ENCODE data around the gene AP1AR. TPM values are rescaled to one million over a fixed set of nuclear protein-coding genes. Genes with fewer than 3 reads are reported as not detected.

AP1AR gene
- total RNA-seq, 1 experiment from 2014 or later: 22.4 TPM

GRCh38 chr4:112279025-112279881, 47.7 kb downstream of the AP1AR start (continued):
- no peak for TF ChIP-seq AFF4 (CRISPR knock-in tag; IDR thresholded peaks at IDR 0.05; ENCODE audit: borderline replicate concordance)
- TF ChIP-seq IRF1 (CRISPR knock-in tag; IDR thresholded peaks at IDR 0.05): no peak
- TF ChIP-seq ZNF121 (CRISPR knock-in tag; IDR thresholded peaks at IDR 0.05): no peak
- no peak for TF ChIP-seq ZNF425 (CRISPR knock-in tag; conservative IDR thresholded peaks at IDR 0.05)
- TF ChIP-seq TCF7 (CRISPR knock-in tag; IDR thresholded peaks at IDR 0.05; ENCODE audit: low read depth): no peak
- no peak for TF ChIP-seq EMX1 (CRISPR knock-in tag; IDR thresholded peaks at IDR 0.05)
- TF ChIP-seq ZNF416 (CRISPR knock-in tag; IDR thresholded peaks at IDR 0.05): no peak
- no peak for TF ChIP-seq PREB (CRISPR knock-in tag; IDR thresholded peaks at IDR 0.05; ENCODE audit: borderline replicate concordance)
- TF ChIP-seq NR2C2 (CRISPR knock-in tag; IDR thresholded peaks at IDR 0.05): no peak
- TF ChIP-seq FOXK1 (CRISPR knock-in tag; IDR thresholded peaks at IDR 0.05): no peak

- TF ChIP-seq KAT7 (CRISPR knock-in tag; IDR thresholded peaks at IDR 0.05; ENCODE audit: borderline replicate concordance): no peak
- no peak for TF ChIP-seq TCF7 (CRISPR knock-in tag; IDR thresholded peaks at IDR 0.05; ENCODE audit: low read depth)
- TF ChIP-seq FOXP4 (CRISPR knock-in tag; IDR thresholded peaks at IDR 0.05): no peak
- no peak for TF ChIP-seq ZNF263 (CRISPR knock-in tag; IDR thresholded peaks at IDR 0.05; ENCODE audit: low read depth)
- TF ChIP-seq ZNF416 (CRISPR knock-in tag; IDR thresholded peaks at IDR 0.05): no peak
- TF ChIP-seq, protein P1, sequence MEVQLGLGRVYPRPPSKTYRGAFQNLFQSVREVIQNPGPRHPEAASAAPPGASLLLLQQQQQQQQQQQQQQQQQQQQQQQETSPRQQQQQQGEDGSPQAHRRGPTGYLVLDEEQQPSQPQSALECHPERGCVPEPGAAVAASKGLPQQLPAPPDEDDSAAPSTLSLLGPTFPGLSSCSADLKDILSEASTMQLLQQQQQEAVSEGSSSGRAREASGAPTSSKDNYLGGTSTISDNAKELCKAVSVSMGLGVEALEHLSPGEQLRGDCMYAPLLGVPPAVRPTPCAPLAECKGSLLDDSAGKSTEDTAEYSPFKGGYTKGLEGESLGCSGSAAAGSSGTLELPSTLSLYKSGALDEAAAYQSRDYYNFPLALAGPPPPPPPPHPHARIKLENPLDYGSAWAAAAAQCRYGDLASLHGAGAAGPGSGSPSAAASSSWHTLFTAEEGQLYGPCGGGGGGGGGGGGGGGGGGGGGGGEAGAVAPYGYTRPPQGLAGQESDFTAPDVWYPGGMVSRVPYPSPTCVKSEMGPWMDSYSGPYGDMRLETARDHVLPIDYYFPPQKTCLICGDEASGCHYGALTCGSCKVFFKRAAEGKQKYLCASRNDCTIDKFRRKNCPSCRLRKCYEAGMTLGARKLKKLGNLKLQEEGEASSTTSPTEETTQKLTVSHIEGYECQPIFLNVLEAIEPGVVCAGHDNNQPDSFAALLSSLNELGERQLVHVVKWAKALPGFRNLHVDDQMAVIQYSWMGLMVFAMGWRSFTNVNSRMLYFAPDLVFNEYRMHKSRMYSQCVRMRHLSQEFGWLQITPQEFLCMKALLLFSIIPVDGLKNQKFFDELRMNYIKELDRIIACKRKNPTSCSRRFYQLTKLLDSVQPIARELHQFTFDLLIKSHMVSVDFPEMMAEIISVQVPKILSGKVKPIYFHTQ (CRISPR knock-in tag; IDR thresholded peaks at IDR 0.05): no peak
- no peak overlapping the region for H3K4me3 Mint-ChIP-seq
- CTCF ChIA-PET: interaction anchor here (0.6 kb wide), 1 partner anchor 20 kb away, joined by 3 read pairs; no protein-coding TSS in a partner anchor
- POLR2A ChIA-PET: no interaction called here
- H3K9me3 Mint-ChIP-seq: peaks cover 12% of the 10 kb centered on the region
- H3K4me1 Mint-ChIP-seq: peaks cover 8% of the 10 kb centered on the region
- peaks cover 16% of the 10 kb centered on the region for H3K27me3 Mint-ChIP-seq (ENCODE audit: low read depth)
- peaks cover 12% of the 10 kb centered on the region for H3K36me3 Mint-ChIP-seq
- DNase-seq (ENCODE audit: low spot score) (no peak), ATAC-seq (no peak; the same call in 1 of the 2 replicates)
- no peak overlapping the region for H3K27ac Mint-ChIP-seq
These were observed 48.3 kb downstream of the AP1AR start for GRCh38 chr4:112279882-112280315.

Measured in WTC11 (cell line).